Fibroblast of lung (primary cell): ENCODE data around the gene SPC25. TPM values are rescaled to one million over a fixed set of nuclear protein-coding genes. Genes with fewer than 3 reads are reported as not detected.

Experiments used
- DNase-seq, 2 donors: peaks; one replicate each; pipeline versions ENCODE4 v3.0.0 to v3.0.0-alpha.2; 2010; ENCODE audit warnings: low read depth in 2 of 2
- H2AFZ ChIP-seq: 2 replicates; pipeline ENCODE4 v1.5.1; 2012; ENCODE audit warnings: low read length, control low read depth, inconsistent platforms
- H3K27ac ChIP-seq: 2 replicates; pipeline ENCODE4 v1.5.1; 2011; ENCODE audit warnings: low read length, control low read depth; ENCODE audit not compliant: insufficient read depth
- H3K27me3 ChIP-seq: 2 replicates; pipeline ENCODE4 v1.5.1; 2011; ENCODE audit warnings: mild to moderate bottlenecking, low read length; ENCODE audit not compliant: control insufficient read depth, insufficient read depth
- H3K36me3 ChIP-seq: 2 replicates; pipeline ENCODE4 v1.5.1; 2011; ENCODE audit warnings: low read length; ENCODE audit not compliant: control insufficient read depth, insufficient read depth
- H3K4me1 ChIP-seq: 2 replicates; pipeline ENCODE4 v1.5.1; 2011; ENCODE audit warnings: low read length; ENCODE audit not compliant: control insufficient read depth, insufficient read depth; ENCODE audit errors: extremely low read depth
- H3K4me2 ChIP-seq: 2 replicates; pipeline ENCODE4 v1.5.1; 2011; ENCODE audit warnings: low read length, control low read depth; ENCODE audit not compliant: insufficient read depth; ENCODE audit errors: extremely low read depth
- H3K4me3 ChIP-seq, 4 experiments: fragments of 200-600 bp in 1 of 4; sonication (generic) in 1 of 4; replicated peaks in 1 of 4; 2 replicates each; pipeline ENCODE4 v1.5.1; 2011 to 2016; ENCODE audit warnings: low read length in 4 of 4, low read depth in 3 of 4, mild to moderate bottlenecking in 3 of 4, control low read depth in 2 of 4, inconsistent platforms in 1 of 4, mixed read lengths in 1 of 4; ENCODE audit not compliant: insufficient read depth in 1 of 4; ENCODE audit errors: control extremely low read depth in 1 of 4
- H3K79me2 ChIP-seq: 2 replicates; pipeline ENCODE4 v1.5.1; 2012; ENCODE audit warnings: mild to moderate bottlenecking, low read length, inconsistent platforms; ENCODE audit not compliant: control insufficient read depth, insufficient read depth
- H3K9ac ChIP-seq: 2 replicates; pipeline ENCODE4 v1.5.1; 2011; ENCODE audit warnings: mild to moderate bottlenecking, low read length, control low read depth; ENCODE audit not compliant: insufficient read depth
- H3K9me3 ChIP-seq: 2 replicates; pipeline ENCODE4 v1.5.1; 2012; ENCODE audit warnings: low read depth, low read length; ENCODE audit not compliant: control insufficient read depth, insufficient read depth
- H4K20me1 ChIP-seq: 2 replicates; pipeline ENCODE4 v1.5.1; 2011; ENCODE audit warnings: low read length; ENCODE audit not compliant: control insufficient read depth, insufficient read depth; ENCODE audit errors: extremely low read depth
- EZH2 ChIP-seq: IDR thresholded peaks from 2 replicates; pipeline ENCODE4 v1.5.1; 2012; ENCODE audit warnings: low read length, control low read depth, mild to moderate bottlenecking; ENCODE audit errors: missing control alignments
- polyA plus RNA-seq, 2 donors: library from polyadenylated mRNA; depleted of rRNA in 1 of 2; stranded (reverse) in 1 of 2; unstranded in 1 of 2; fragments of >200 nt; gene quantifications; 2 replicates each; pipeline ENCODE4 v1.2.1, GENCODE V29; 2011 to 2012; ENCODE audit warnings: missing spikeins in 1 of 2
- total RNA-seq: library from RNA; depleted of rRNA; stranded (reverse); fragments of >200 nt; gene quantifications from 2 replicates; pipeline ENCODE4 v1.2.1, GENCODE V29; 2014
- TF ChIP-seq, protein P1 (sequence below), 2 donors: IDR thresholded peaks in 1 of 2; conservative IDR thresholded peaks in 1 of 2; 1 replicate in 1 of 2; 2 replicates in 1 of 2; pipeline ENCODE4 v1.5.1; 2011 to 2012; ENCODE audit warnings: low read length in 2 of 2, control low read depth in 1 of 2, inconsistent platforms in 1 of 2, low read depth in 1 of 2, mild to moderate bottlenecking in 1 of 2

Gene SPC25
- total and polyA plus RNA-seq, 2 donors (not counting 1 experiment from before 2014, with no cell fraction given), result 0.99 to 4.8 TPM

DNA sequence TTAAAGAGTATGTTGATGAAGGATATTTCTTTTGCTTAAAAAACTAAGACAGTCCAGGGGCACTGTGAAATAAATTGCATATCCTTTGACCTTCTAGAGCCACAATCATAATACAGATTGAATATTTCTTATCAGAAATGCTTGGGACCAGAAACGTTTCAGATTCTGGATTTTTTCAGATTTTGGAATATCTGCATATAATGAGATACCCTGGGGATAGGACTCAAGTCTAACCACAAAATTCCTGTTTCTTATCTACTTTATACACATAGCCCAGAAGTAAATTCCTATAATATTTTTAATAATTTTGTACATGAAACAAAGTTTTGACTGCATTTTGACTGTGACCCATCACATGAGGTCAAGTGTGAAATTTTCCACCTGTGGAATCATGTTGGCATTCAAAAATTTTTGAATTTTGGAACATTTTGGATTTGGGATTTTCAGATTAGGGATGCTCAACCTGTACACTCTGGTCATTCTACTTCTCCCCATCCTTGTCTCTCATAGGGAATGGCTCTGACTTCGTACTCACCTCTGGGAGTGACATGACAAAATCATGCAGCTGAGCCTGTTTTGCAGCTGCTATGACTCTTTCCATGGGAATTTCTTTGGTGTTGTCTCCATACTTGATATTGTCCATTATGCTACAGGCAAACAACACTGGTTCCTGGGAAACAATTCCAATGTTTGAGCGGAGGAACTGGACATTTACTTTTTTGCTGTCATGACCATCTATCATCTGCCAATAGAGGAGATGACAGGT lies 36.6 kb upstream of the SPC25 start:
- Histone ChIP-seq H3K4me3 (no peak overlapping the region), H3K36me3 (no peaks in the 10 kb centered on the region), H3K27me3 (no peaks in the 10 kb centered on the region), H3K9ac (no peak overlapping the region), H3K4me2 (no peak overlapping the region), H3K9me3 (no peaks in the 10 kb centered on the region), H4K20me1 (no peaks in the 10 kb centered on the region), H2AFZ (no peak overlapping the region), H3K79me2 (no peaks in the 10 kb centered on the region), H3K4me1 (no peaks in the 10 kb centered on the region), H3K27ac (no peak overlapping the region)
- TF ChIP-seq, protein P1, sequence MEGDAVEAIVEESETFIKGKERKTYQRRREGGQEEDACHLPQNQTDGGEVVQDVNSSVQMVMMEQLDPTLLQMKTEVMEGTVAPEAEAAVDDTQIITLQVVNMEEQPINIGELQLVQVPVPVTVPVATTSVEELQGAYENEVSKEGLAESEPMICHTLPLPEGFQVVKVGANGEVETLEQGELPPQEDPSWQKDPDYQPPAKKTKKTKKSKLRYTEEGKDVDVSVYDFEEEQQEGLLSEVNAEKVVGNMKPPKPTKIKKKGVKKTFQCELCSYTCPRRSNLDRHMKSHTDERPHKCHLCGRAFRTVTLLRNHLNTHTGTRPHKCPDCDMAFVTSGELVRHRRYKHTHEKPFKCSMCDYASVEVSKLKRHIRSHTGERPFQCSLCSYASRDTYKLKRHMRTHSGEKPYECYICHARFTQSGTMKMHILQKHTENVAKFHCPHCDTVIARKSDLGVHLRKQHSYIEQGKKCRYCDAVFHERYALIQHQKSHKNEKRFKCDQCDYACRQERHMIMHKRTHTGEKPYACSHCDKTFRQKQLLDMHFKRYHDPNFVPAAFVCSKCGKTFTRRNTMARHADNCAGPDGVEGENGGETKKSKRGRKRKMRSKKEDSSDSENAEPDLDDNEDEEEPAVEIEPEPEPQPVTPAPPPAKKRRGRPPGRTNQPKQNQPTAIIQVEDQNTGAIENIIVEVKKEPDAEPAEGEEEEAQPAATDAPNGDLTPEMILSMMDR (conservative IDR thresholded peaks at IDR 0.05 in 1 of 2, IDR thresholded peaks at IDR 0.05 in 1 of 2; ENCODE audit: low read depth in 1 of 2, low read length in 2 of 2), result no peak
- no peak for TF ChIP-seq EZH2
- peak in 1 of 2 donors; percentile 10 for DNase-seq

DNA sequence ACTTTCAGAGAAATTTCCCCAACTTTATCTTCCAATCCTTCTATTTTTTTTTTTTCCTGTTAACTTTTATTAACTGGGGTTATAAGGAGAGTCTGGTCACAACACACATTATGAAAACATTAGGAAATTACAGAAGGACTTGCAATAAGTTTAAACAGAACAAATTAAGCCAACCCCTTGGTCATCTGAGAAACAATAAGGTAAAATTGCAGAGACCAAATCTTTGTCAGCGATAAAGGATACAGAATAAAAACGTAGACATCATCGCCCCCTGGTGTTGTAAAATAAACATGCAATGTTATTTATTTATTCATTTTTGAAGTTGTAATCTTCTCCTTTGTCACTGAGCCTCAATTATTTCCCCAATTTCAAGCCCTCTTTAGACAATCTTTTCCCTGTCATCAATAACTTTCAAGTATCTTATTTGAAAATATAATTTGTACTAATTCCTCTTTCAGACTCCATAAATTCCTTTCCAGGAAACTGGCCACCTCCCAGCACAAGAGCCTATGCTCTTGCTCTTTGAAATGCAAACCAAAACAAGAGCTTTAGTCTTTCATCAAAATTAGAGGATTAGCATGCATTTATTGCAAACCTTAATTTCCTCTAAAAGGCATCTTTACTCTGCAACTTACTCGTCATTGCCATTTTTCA lies 30.4 kb upstream of the SPC25 start:
- Histone ChIP-seq H4K20me1 (no peaks in the 10 kb centered on the region), H3K9ac (no peak overlapping the region), H3K79me2 (no peaks in the 10 kb centered on the region), H3K4me1 (no peaks in the 10 kb centered on the region), H3K36me3 (no peaks in the 10 kb centered on the region), H3K4me3 (no peak overlapping the region), H3K4me2 (no peak overlapping the region), H3K9me3 (no peaks in the 10 kb centered on the region), H3K27ac (no peak overlapping the region), H3K27me3 (no peaks in the 10 kb centered on the region), H2AFZ (no peak overlapping the region)
- DNase-seq, result peak; percentile 7 to 48
- TF ChIP-seq, protein P1 (conservative IDR thresholded peaks at IDR 0.05 in 1 of 2, IDR thresholded peaks at IDR 0.05 in 1 of 2; ENCODE audit: low read depth in 1 of 2, low read length in 2 of 2), result peak; percentile 25 to 52
- TF ChIP-seq EZH2, result no peak

DNA sequence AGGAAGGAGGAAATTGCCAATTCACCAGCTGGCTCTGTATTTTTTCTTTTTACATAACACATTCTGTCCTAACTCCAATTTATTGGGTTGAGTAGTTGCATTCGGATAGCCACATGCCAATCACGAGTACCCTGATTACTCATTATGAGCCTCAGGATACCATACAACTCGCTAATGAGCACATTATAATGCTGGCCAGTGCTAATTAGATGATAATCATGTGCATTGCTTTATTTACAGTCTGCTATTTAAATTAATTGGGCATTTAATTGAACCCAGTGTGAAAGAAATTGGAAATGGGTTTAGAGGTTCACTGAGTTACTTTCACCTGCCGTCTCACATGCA lies 26.1 kb upstream of the SPC25 start:
- Histone ChIP-seq H3K79me2 (no peaks in the 10 kb centered on the region), H2AFZ (no peak overlapping the region), H3K4me3 (no peak overlapping the region), H3K4me2 (no peak overlapping the region), H4K20me1 (no peaks in the 10 kb centered on the region), H3K27me3 (peaks cover 5% of the 10 kb centered on the region), H3K9ac (no peak overlapping the region), H3K36me3 (no peaks in the 10 kb centered on the region), H3K9me3 (no peaks in the 10 kb centered on the region), H3K27ac (no peak overlapping the region), H3K4me1 (no peaks in the 10 kb centered on the region)
- no peak for TF ChIP-seq EZH2
- TF ChIP-seq, protein P1 (conservative IDR thresholded peaks at IDR 0.05 in 1 of 2, IDR thresholded peaks at IDR 0.05 in 1 of 2; ENCODE audit: low read depth in 1 of 2, low read length in 2 of 2), result no peak
- no peak for DNase-seq
